GM12878 (cell line): ENCODE data around the gene LMNB1.

Source experiments
- CTCF ChIP-seq, 3 experiments: IDR thresholded peaks in 2 of 3; conservative IDR thresholded peaks in 1 of 3; 2 replicates each; pipeline ENCODE4 v1.5.1; 2011; ENCODE audit warnings: low read depth in 3 of 3, low read length in 3 of 3, mild to moderate bottlenecking in 3 of 3, control low read depth in 2 of 3, moderate library complexity in 2 of 3, inconsistent platforms in 1 of 3, mixed read lengths in 1 of 3; ENCODE audit not compliant: control insufficient read depth in 2 of 3, insufficient read depth in 1 of 3; ENCODE audit errors: extremely low read depth in 1 of 3
- NFIC ChIP-seq: IDR thresholded peaks from 2 replicates; pipeline ENCODE4 v1.6.1; 2012; ENCODE audit warnings: low read depth, mild to moderate bottlenecking, inconsistent platforms, low read length, moderate library complexity
- POLR2A ChIP-seq: IDR thresholded peaks from 2 replicates; pipeline ENCODE4 v1.6.1; 2011; ENCODE audit warnings: low read depth, mild to moderate bottlenecking, low read length

- TF ChIP-seq CTCF (IDR thresholded peaks at IDR 0.05 in 2 of 3, conservative IDR thresholded peaks at IDR 0.05 in 1 of 3; ENCODE audit: control insufficient read depth in 2 of 3, extremely low read depth in 1 of 3, insufficient read depth in 1 of 3, low read depth in 3 of 3, low read length in 3 of 3) (no peak), NFIC (no peak), POLR2A (no peak)
These were observed 94.5 kb downstream of the LMNB1 start for GRCh38 chr5:126871441-126871840.
